Thymus (tissue), 14 donors: ENCODE results near the gene SULT1C4. TPM values are rescaled to one million over a fixed set of nuclear protein-coding genes. Genes with fewer than 3 reads are reported as not detected.

Source experiments
- DNase-seq, 9 donors: peaks; one replicate each; pipeline ENCODE4 v3.0.0-alpha.2; 2013; ENCODE audit warnings: low spot score in 9 of 9, low read depth in 6 of 9, missing footprints in 1 of 9
- H3K27ac ChIP-seq, 2 donors: one replicate each; pipeline ENCODE4 v1.5.1; 2013; ENCODE audit warnings: control low read depth in 1 of 2, low read depth in 1 of 2, low read length in 1 of 2, mild to moderate bottlenecking in 1 of 2, moderate library complexity in 1 of 2
- H3K27me3 ChIP-seq, 2 donors: one replicate each; pipeline ENCODE4 v1.5.1; 2013; ENCODE audit warnings: low read length in 1 of 2; ENCODE audit not compliant: control insufficient read depth in 2 of 2, insufficient read depth in 1 of 2
- H3K36me3 ChIP-seq, 2 donors: one replicate each; pipeline ENCODE4 v1.5.1; 2013; ENCODE audit warnings: low read length in 1 of 2, mild to moderate bottlenecking in 1 of 2, moderate library complexity in 1 of 2; ENCODE audit not compliant: control insufficient read depth in 2 of 2, insufficient read depth in 2 of 2
- H3K4me1 ChIP-seq, 2 donors: one replicate each; pipeline ENCODE4 v1.5.1; 2013; ENCODE audit warnings: low read length in 2 of 2; ENCODE audit not compliant: control insufficient read depth in 2 of 2, insufficient read depth in 2 of 2
- H3K4me3 ChIP-seq, 2 donors: one replicate each; pipeline ENCODE4 v1.5.1; 2013; ENCODE audit warnings: low read length in 2 of 2, control low read depth in 1 of 2, mild to moderate bottlenecking in 1 of 2
- H3K9me3 ChIP-seq, 2 donors: one replicate each; pipeline ENCODE4 v1.5.1; 2013; ENCODE audit warnings: low read length in 1 of 2, mild to moderate bottlenecking in 1 of 2; ENCODE audit not compliant: control insufficient read depth in 2 of 2, insufficient read depth in 1 of 2
- WGBS: extraction: QIAGEN DNeasy Blood & Tissue Kit; methylation state at CpG from one replicate; pipeline ENCODE4 v1.1.7; 2013; 5-methylcytosine and 5-hydroxymethylcytosine counted together
- long read RNA-seq, 10 donors: transcript quantifications; one replicate each; lab custom pipeline, GENCODE V29; 2026
- polyA plus RNA-seq: library from polyadenylated mRNA; stranded (reverse); fragments of 200-250 nt; gene quantifications from one replicate; pipeline ENCODE4 v1.2.3, GENCODE V29; 2013
- total RNA-seq: library from RNA; stranded (reverse); fragments of 120-200 nt; gene quantifications from one replicate; pipeline ENCODE4 v1.2.4, GENCODE V29; 2013
- donor health status: healthy.

The SULT1C4 gene
- total RNA-seq: 3.6 TPM
- polyA plus RNA-seq: 8.1 TPM
- long read RNA-seq, donor 1: 0 reads
- long read RNA-seq, donor 2, partial matches to known transcripts: 0 of 7 reads
- long read RNA-seq, donor 2, other reads (novel, unspliced or antisense): 0 of 7 reads
- long read RNA-seq, donor 3, partial matches to known transcripts: 0 of 4 reads
- long read RNA-seq, donor 3, other reads (novel, unspliced or antisense): 0 of 4 reads
- long read RNA-seq, donor 4, partial matches to known transcripts: 0 of 2 reads
- long read RNA-seq, donor 4, other reads (novel, unspliced or antisense): 0 of 2 reads
- long read RNA-seq, donor 5, transcript SULT1C4-202 (5 exons, 1,045 nt): major isoform, 7 of 10 reads
- long read RNA-seq, donor 5, partial matches to known transcripts: 0 of 10 reads
- long read RNA-seq, donor 5, other reads (novel, unspliced or antisense): 0 of 10 reads
- long read RNA-seq, donor 6, partial matches to known transcripts: 0 of 4 reads
- long read RNA-seq, donor 6, other reads (novel, unspliced or antisense): 0 of 4 reads
- long read RNA-seq, donor 7: 0 reads
- long read RNA-seq, donor 8, partial matches to known transcripts: 0 of 1 reads
- long read RNA-seq, donor 8, other reads (novel, unspliced or antisense): 0 of 1 reads
- long read RNA-seq, donor 9, partial matches to known transcripts: 0 of 1 reads
- long read RNA-seq, donor 9, other reads (novel, unspliced or antisense): 0 of 1 reads
- long read RNA-seq, donor 10, partial matches to known transcripts: 0 of 2 reads
- long read RNA-seq, donor 10, other reads (novel, unspliced or antisense): 0 of 2 reads

- H3K4me3 ChIP-seq: peak within 1 kb of the TSS in 1 of 2 donors; percentile 23
- H3K27ac ChIP-seq: peak within 1 kb of the TSS in 1 of 2 donors; percentile 45
- H3K36me3 ChIP-seq: no peaks in the 10 kb centered on the region
- 34% methylated on average over 13 of the region's 13 CpGs for WGBS
- peaks cover 0 to 14% of the 10 kb centered on the region in 2 donors for H3K4me1 ChIP-seq
- H3K27me3 ChIP-seq: no peaks in the 10 kb centered on the region
- peak in 7 of 9 donors; percentile 6 to 56 (median 24) for DNase-seq
- H3K9me3 ChIP-seq: no peaks in the 10 kb centered on the region
Measured at GRCh38 chr2:108377815-108378630, at the start of gene SULT1C4. Gene SULT1C4, plus strand, starts transcription at chr2:108377954. Its CDS starts 384 bp downstream, at chr2:108378338.

- no peak for DNase-seq
- WGBS: 99% methylated on average over 2 of the region's 2 CpGs
- Histone ChIP-seq H3K36me3 (no peaks in the 10 kb centered on the region), H3K27me3 (no peaks in the 10 kb centered on the region), H3K4me3 (no peak overlapping the region), H3K27ac (no peak overlapping the region), H3K4me1 (no peaks in the 10 kb centered on the region), H3K9me3 (no peaks in the 10 kb centered on the region)
Measured at GRCh38 chr2:108329771-108330170, 48.0 kb upstream of the SULT1C4 start.

DNA sequence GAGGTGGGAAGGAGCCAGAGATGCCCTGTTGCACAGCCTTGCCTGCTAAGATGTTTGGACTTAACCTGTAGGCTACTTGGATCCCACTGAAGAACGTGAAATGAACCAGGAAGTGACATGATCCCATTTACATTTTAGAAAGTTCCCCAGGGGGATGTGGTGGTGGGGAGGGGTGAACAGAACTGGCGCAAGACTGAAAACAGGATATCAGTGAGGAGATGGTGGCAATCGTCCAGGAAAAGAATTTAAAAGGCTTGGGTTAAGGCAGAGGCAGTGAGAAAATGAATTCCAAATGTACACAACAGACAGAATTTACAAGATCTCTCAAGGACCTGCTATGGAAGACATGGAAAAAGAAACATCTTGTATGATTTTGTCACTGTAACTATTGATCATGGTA is 46.8 kb upstream of the SULT1C4 start:
- 36% methylated on average over 3 of the region's 3 CpGs for WGBS
- Histone ChIP-seq H3K9me3 (no peaks in the 10 kb centered on the region), H3K4me1 (no peaks in the 10 kb centered on the region), H3K4me3 (no peak overlapping the region), H3K27ac (no peak overlapping the region), H3K27me3 (no peaks in the 10 kb centered on the region), H3K36me3 (no peaks in the 10 kb centered on the region)
- DNase-seq: no peak

- H3K36me3 ChIP-seq: no peaks in the 10 kb centered on the region
- no peak for DNase-seq
- no peak overlapping the region for H3K27ac ChIP-seq
- H3K4me1 ChIP-seq: no peaks in the 10 kb centered on the region
- no peaks in the 10 kb centered on the region for H3K27me3 ChIP-seq
- no peak overlapping the region for H3K4me3 ChIP-seq
- no peaks in the 10 kb centered on the region for H3K9me3 ChIP-seq
- 52% methylated on average over 3 of the region's 3 CpGs for WGBS
Measured at GRCh38 chr2:108345951-108346350, 31.8 kb upstream of the SULT1C4 start.

- 96% methylated on average over 3 of the region's 3 CpGs for WGBS
- no peaks in the 10 kb centered on the region for H3K27me3 ChIP-seq
- DNase-seq: no peak
Measured at GRCh38 chr2:108346827-108347226, 30.9 kb upstream of the SULT1C4 start.

DNA sequence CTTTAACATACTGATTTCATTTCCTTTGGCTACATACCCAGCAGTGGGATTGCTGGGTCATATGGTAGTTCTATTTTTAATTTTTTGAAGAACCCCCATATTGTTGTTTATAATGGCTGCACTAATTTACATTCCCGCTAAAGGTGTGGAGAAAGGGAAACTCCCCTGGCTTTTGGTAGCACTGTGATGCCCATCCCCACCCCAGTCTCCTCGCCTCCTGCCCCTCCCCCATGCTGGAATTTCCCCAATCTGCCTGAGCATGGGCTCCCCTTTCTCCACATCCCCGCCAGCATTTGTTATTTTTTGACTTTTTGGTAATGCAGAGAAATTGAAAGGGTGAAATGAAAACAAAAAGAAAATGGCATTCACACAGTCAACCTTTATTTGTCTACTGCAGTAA is 30.0 kb upstream of the SULT1C4 start:
- Histone ChIP-seq H3K27me3 (no peaks in the 10 kb centered on the region), H3K4me3 (no peak overlapping the region), H3K4me1 (no peaks in the 10 kb centered on the region), H3K9me3 (no peaks in the 10 kb centered on the region), H3K36me3 (no peaks in the 10 kb centered on the region), H3K27ac (no peak overlapping the region)
- WGBS: 92% methylated on average over 3 of the region's 3 CpGs
- DNase-seq: no peak

More at GRCh38 chr2:108346827-108347226, 30.9 kb upstream of the SULT1C4 start:
- no peaks in the 10 kb centered on the region for H3K9me3 ChIP-seq
- H3K4me1 ChIP-seq: no peaks in the 10 kb centered on the region
- no peak overlapping the region for H3K4me3 ChIP-seq
- H3K36me3 ChIP-seq: no peaks in the 10 kb centered on the region
- H3K27ac ChIP-seq: no peak overlapping the region

DNA sequence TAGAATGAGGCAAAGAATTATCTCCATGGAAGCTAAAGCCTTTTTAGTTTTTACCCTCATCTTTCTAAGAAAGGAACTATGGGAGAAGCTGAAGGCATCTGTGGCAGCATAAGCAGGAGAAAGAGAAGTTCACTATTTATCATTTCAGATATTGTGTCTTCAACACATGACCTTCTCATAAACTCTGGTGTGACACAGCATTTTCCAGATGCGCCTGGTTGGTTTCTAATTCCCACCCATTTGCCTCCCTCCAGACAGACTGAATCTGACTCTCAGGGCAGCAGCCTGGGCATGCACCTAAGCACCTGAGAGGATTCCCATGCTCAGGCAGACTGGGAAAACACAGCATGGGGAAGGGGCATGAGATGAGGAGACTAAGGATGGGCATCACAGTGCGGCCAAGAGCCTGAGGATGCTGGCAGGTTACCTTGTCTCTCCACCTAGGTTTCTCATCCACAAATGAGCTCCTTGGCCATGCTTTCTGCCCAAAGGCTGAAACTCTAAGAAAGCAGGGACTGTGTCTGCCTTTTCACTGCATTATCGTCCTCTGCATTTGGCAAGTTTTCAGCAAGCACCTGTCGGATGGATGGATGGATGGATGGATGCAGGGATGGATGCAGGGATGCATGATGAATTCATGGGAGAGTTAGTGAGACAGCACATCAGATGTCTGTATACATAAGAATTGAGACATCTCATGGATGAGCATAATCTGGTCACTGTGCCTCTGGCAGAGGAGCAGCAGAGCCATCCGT is 28.8 kb upstream of the SULT1C4 start:
- Histone ChIP-seq H3K9me3 (no peaks in the 10 kb centered on the region), H3K4me3 (no peak overlapping the region), H3K36me3 (no peaks in the 10 kb centered on the region), H3K4me1 (no peaks in the 10 kb centered on the region), H3K27me3 (no peaks in the 10 kb centered on the region), H3K27ac (no peak overlapping the region)
- no peak for DNase-seq
- WGBS: 81% methylated on average over 5 of the region's 5 CpGs

- Histone ChIP-seq H3K9me3 (no peaks in the 10 kb centered on the region), H3K36me3 (no peaks in the 10 kb centered on the region), H3K27me3 (no peaks in the 10 kb centered on the region), H3K27ac (no peak overlapping the region), H3K4me1 (no peaks in the 10 kb centered on the region), H3K4me3 (no peak overlapping the region)
- 97% methylated on average over 2 of the region's 2 CpGs for WGBS
- DNase-seq: no peak
Measured at GRCh38 chr2:108349571-108349928, 28.2 kb upstream of the SULT1C4 start.
